ENCODE results near the gene WASL.

WASL gene

GRCh38 chr7:123687161-123687560 is 61.6 kb downstream of the WASL start:
- Histone ChIP-seq H3K9me3 (ENCODE audit: insufficient read depth, low read depth, low read length) (no peaks in the 10 kb centered on the region), H3K4me1 (ENCODE audit: insufficient read depth, low read length) (peaks cover 4% of the 10 kb centered on the region; the same call in 1 of the 2 replicates), H3K4me3 (ENCODE audit: low read length) (no peak overlapping the region), H3K36me3 (ENCODE audit: insufficient read depth, low read depth, low read length) (peaks cover 81% of the 10 kb centered on the region), H3K27ac (ENCODE audit: low read length) (no peak overlapping the region), H3K27me3 (ENCODE audit: insufficient read depth, low read length) (no peaks in the 10 kb centered on the region), H3K9ac (ENCODE audit: low read depth, low read length) (no peak overlapping the region)

GRCh38 chr7:123682690-123683089 is 66.1 kb downstream of the WASL start:
- Histone ChIP-seq H3K9me3 (ENCODE audit: insufficient read depth, low read depth, low read length) (no peaks in the 10 kb centered on the region), H3K4me3 (ENCODE audit: low read length) (no peak overlapping the region)

GRCh38 chr7:123681561-123681960 is 67.2 kb downstream of the WASL start:
- Histone ChIP-seq H3K9ac (ENCODE audit: low read depth, low read length) (no peak overlapping the region), H3K9me3 (ENCODE audit: insufficient read depth, low read depth, low read length) (no peaks in the 10 kb centered on the region), H3K36me3 (ENCODE audit: insufficient read depth, low read depth, low read length) (peaks cover 48% of the 10 kb centered on the region), H3K4me1 (ENCODE audit: insufficient read depth, low read length) (no peaks in the 10 kb centered on the region), H3K27me3 (ENCODE audit: insufficient read depth, low read length) (no peaks in the 10 kb centered on the region), H3K4me3 (ENCODE audit: low read length) (no peak overlapping the region), H3K27ac (ENCODE audit: low read length) (no peak overlapping the region)

More at GRCh38 chr7:123682690-123683089, 66.1 kb downstream of the WASL start:
- peaks cover 56% of the 10 kb centered on the region for H3K36me3 ChIP-seq (ENCODE audit: insufficient read depth, low read depth, low read length)
- no peak overlapping the region for H3K27ac ChIP-seq (ENCODE audit: low read length)
- no peak overlapping the region for H3K9ac ChIP-seq (ENCODE audit: low read depth, low read length)
- no peaks in the 10 kb centered on the region for H3K27me3 ChIP-seq (ENCODE audit: insufficient read depth, low read length)
- no peaks in the 10 kb centered on the region for H3K4me1 ChIP-seq (ENCODE audit: insufficient read depth, low read length)

- Histone ChIP-seq H3K27ac (ENCODE audit: low read length) (no peak overlapping the region), H3K9ac (ENCODE audit: low read depth, low read length) (no peak overlapping the region), H3K4me1 (ENCODE audit: insufficient read depth, low read length) (no peaks in the 10 kb centered on the region), H3K4me3 (ENCODE audit: low read length) (no peak overlapping the region), H3K27me3 (ENCODE audit: insufficient read depth, low read length) (no peaks in the 10 kb centered on the region), H3K9me3 (ENCODE audit: insufficient read depth, low read depth, low read length) (no peaks in the 10 kb centered on the region), H3K36me3 (ENCODE audit: insufficient read depth, low read depth, low read length) (peaks cover 44% of the 10 kb centered on the region)
Measured at GRCh38 chr7:123680580-123680979, 68.2 kb downstream of the WASL start.

GRCh38 chr7:123679614-123680013 is 69.2 kb downstream of the WASL start:
- H3K36me3 ChIP-seq (ENCODE audit: insufficient read depth, low read depth, low read length), result peaks cover 36% of the 10 kb centered on the region
- no peaks in the 10 kb centered on the region for H3K4me1 ChIP-seq (ENCODE audit: insufficient read depth, low read length)
- H3K4me3 ChIP-seq (ENCODE audit: low read length), result no peak overlapping the region
- no peak overlapping the region for H3K27ac ChIP-seq (ENCODE audit: low read length)
- H3K27me3 ChIP-seq (ENCODE audit: insufficient read depth, low read length), result no peaks in the 10 kb centered on the region
- no peak overlapping the region for H3K9ac ChIP-seq (ENCODE audit: low read depth, low read length)
- H3K9me3 ChIP-seq (ENCODE audit: insufficient read depth, low read depth, low read length), result no peaks in the 10 kb centered on the region

GRCh38 chr7:123677061-123677715 is 71.6 kb downstream of the WASL start:
- Histone ChIP-seq H3K4me3 (ENCODE audit: low read length) (no peak overlapping the region), H3K9ac (ENCODE audit: low read depth, low read length) (no peak overlapping the region), H3K9me3 (ENCODE audit: insufficient read depth, low read depth, low read length) (no peaks in the 10 kb centered on the region), H3K4me1 (ENCODE audit: insufficient read depth, low read length) (no peaks in the 10 kb centered on the region), H3K27me3 (ENCODE audit: insufficient read depth, low read length) (no peaks in the 10 kb centered on the region), H3K36me3 (ENCODE audit: insufficient read depth, low read depth, low read length) (peaks cover 18% of the 10 kb centered on the region; the same call in 1 of the 2 replicates), H3K27ac (ENCODE audit: low read length) (no peak overlapping the region)

- Histone ChIP-seq H3K9me3 (ENCODE audit: insufficient read depth, low read depth, low read length) (no peaks in the 10 kb centered on the region), H3K36me3 (ENCODE audit: insufficient read depth, low read depth, low read length) (no peaks in the 10 kb centered on the region; the same call in 1 of the 2 replicates), H3K9ac (ENCODE audit: low read depth, low read length) (no peak overlapping the region), H3K4me3 (ENCODE audit: low read length) (no peak overlapping the region), H3K27ac (ENCODE audit: low read length) (no peak overlapping the region), H3K4me1 (ENCODE audit: insufficient read depth, low read length) (no peaks in the 10 kb centered on the region), H3K27me3 (ENCODE audit: insufficient read depth, low read length) (no peaks in the 10 kb centered on the region)
Measured at GRCh38 chr7:123675181-123675473, 73.7 kb downstream of the WASL start.

- no peaks in the 10 kb centered on the region for H3K4me1 ChIP-seq (ENCODE audit: insufficient read depth, low read length)
- no peak overlapping the region for H3K27ac ChIP-seq (ENCODE audit: low read length)
- H3K4me3 ChIP-seq (ENCODE audit: low read length), result no peak overlapping the region
- no peak overlapping the region for H3K9ac ChIP-seq (ENCODE audit: low read depth, low read length)
- H3K9me3 ChIP-seq (ENCODE audit: insufficient read depth, low read depth, low read length), result no peaks in the 10 kb centered on the region
- H3K36me3 ChIP-seq (ENCODE audit: insufficient read depth, low read depth, low read length), result no peaks in the 10 kb centered on the region
- H3K27me3 ChIP-seq (ENCODE audit: insufficient read depth, low read length), result no peaks in the 10 kb centered on the region
Measured at GRCh38 chr7:123674399-123675180, 74.2 kb downstream of the WASL start.

GRCh38 chr7:123673752-123674398 is 74.9 kb downstream of the WASL start:
- Histone ChIP-seq H3K27ac (ENCODE audit: low read length) (no peak overlapping the region), H3K27me3 (ENCODE audit: insufficient read depth, low read length) (no peaks in the 10 kb centered on the region), H3K36me3 (ENCODE audit: insufficient read depth, low read depth, low read length) (no peaks in the 10 kb centered on the region), H3K9ac (ENCODE audit: low read depth, low read length) (no peak overlapping the region), H3K4me1 (ENCODE audit: insufficient read depth, low read length) (no peaks in the 10 kb centered on the region; the same call in 1 of the 2 replicates), H3K9me3 (ENCODE audit: insufficient read depth, low read depth, low read length) (no peaks in the 10 kb centered on the region), H3K4me3 (ENCODE audit: low read length) (no peak overlapping the region)

GRCh38 chr7:123673137-123673732 is 75.6 kb downstream of the WASL start:
- Histone ChIP-seq H3K9ac (ENCODE audit: low read depth, low read length) (no peak overlapping the region), H3K27ac (ENCODE audit: low read length) (no peak overlapping the region), H3K27me3 (ENCODE audit: insufficient read depth, low read length) (no peaks in the 10 kb centered on the region), H3K4me1 (ENCODE audit: insufficient read depth, low read length) (no peaks in the 10 kb centered on the region; the same call in 1 of the 2 replicates), H3K36me3 (ENCODE audit: insufficient read depth, low read depth, low read length) (no peaks in the 10 kb centered on the region), H3K9me3 (ENCODE audit: insufficient read depth, low read depth, low read length) (no peaks in the 10 kb centered on the region), H3K4me3 (ENCODE audit: low read length) (no peak overlapping the region)

- Histone ChIP-seq H3K4me1 (ENCODE audit: insufficient read depth, low read length) (no peaks in the 10 kb centered on the region; the same call in 1 of the 2 replicates), H3K27ac (ENCODE audit: low read length) (no peak overlapping the region), H3K9ac (ENCODE audit: low read depth, low read length) (no peak overlapping the region), H3K9me3 (ENCODE audit: insufficient read depth, low read depth, low read length) (no peaks in the 10 kb centered on the region), H3K4me3 (ENCODE audit: low read length) (no peak overlapping the region), H3K27me3 (ENCODE audit: insufficient read depth, low read length) (no peaks in the 10 kb centered on the region), H3K36me3 (ENCODE audit: insufficient read depth, low read depth, low read length) (no peaks in the 10 kb centered on the region)
Measured at GRCh38 chr7:123669485-123669884, 79.3 kb downstream of the WASL start.
